GM13976 (cell line): ENCODE results near the gene TACC2.

ENCODE experiments used
- DNase-seq: peaks from one replicate; pipeline ENCODE4 v3.0.0; 2012; ENCODE audit warnings: low spot score
- in situ Hi-C: fragments of 300-500 bp; cut with MboI; formaldehyde crosslinking; loops from one replicate; pipeline ENCODE4 v1.12.0; 2022; ENCODE audit warnings: low sequenced_read_pairs, mixed read lengths, inconsistent platforms; ENCODE audit not compliant: unreplicated experiment
- TF ChIP-seq, protein P1 (sequence below): IDR thresholded peaks from 2 replicates; pipeline ENCODE4 v1.5.1; 2012; ENCODE audit warnings: borderline replicate concordance, mild to moderate bottlenecking; ENCODE audit not compliant: insufficient read depth; ENCODE audit errors: extremely low read depth, missing control alignments, control extremely low read depth

TACC2 gene

DNA sequence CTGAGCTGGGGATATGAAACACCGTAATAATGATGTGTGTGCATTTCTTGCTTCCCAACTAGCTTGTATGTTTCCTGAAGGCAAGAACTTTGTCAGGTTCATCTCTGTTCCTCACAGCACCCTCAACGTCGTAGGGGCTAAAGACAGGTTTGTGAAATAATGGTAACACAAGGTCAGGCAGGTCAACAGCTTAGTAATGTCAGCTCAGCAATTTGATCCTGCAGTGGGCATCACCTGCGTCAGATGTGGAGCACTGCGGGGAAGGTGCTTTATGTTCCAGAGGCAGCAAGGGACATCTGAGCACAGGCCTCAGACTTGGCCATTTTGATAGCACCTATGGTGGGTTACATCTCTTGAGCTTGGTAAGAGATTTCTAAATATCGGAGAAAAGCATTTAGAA, 230.4 kb downstream of the TACC2 start:
- in situ Hi-C loops: no loop called here
- TF ChIP-seq, protein P1, sequence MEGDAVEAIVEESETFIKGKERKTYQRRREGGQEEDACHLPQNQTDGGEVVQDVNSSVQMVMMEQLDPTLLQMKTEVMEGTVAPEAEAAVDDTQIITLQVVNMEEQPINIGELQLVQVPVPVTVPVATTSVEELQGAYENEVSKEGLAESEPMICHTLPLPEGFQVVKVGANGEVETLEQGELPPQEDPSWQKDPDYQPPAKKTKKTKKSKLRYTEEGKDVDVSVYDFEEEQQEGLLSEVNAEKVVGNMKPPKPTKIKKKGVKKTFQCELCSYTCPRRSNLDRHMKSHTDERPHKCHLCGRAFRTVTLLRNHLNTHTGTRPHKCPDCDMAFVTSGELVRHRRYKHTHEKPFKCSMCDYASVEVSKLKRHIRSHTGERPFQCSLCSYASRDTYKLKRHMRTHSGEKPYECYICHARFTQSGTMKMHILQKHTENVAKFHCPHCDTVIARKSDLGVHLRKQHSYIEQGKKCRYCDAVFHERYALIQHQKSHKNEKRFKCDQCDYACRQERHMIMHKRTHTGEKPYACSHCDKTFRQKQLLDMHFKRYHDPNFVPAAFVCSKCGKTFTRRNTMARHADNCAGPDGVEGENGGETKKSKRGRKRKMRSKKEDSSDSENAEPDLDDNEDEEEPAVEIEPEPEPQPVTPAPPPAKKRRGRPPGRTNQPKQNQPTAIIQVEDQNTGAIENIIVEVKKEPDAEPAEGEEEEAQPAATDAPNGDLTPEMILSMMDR: no peak
- no peak for DNase-seq

DNA sequence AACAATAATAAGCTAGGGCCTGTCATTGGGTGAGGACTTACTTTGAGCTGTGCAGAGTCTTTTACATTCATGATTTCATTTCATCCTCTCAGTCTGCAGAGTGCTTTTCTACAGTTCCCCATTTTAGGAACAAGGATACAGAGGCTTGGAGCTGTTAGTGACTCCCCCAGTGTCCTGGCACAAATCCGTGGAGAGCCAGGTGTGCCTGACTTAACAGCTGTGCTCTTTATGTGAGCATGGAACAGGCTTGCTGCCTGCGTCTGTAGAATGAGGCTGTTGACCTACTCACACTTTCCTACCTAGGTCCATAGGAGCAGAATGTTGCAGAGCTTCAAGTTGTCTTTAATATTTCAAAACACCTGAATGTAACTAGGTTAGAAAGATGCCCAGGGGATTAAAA, 231.8 kb downstream of the TACC2 start:
- DNase-seq: no peak
- in situ Hi-C loops: no loop called here
- TF ChIP-seq, protein P1: no peak

DNA sequence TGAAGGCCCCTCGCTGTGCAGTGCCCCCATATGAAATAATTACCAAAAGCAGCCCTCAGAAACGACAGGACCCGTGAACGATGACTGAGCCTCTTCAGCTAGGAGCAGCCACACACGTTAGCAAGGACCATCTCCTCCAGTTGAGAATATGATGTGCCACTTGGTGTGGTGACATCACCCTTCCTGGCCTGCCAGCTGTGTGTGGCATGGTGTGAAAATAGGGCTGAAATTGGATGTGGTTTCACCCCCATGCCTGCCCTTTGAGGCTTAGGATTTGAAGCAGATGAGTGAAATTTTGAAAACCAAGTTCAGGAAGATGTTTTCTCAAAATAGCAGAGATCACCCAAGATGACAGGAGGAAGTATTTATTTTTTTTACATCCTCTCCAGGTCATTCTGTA, 233.0 kb downstream of the TACC2 start:
- in situ Hi-C loops: no loop called here
- TF ChIP-seq, protein P1: no peak
- DNase-seq: no peak

DNA sequence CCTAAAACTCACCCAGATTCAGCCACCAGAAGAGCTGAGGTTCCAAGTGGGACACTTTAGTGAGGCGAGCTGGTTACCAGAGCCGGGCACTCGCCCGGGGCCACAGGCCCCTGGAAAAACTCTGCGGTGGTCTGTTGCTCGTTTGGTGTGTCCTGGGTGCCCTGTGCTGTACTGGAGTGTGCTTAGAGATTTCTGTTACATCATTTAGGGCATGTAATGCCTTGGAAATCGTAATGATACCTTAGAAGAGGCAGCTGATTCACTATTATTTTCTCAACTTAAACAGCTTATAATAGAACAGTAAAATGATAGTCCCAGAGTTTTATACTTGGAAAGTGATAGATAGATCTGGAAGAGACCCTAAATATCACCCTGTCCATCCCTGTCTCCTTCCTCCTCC, 233.7 kb downstream of the TACC2 start:
- no peak for DNase-seq
- TF ChIP-seq, protein P1: no peak
- in situ Hi-C loops: no loop called here

DNA sequence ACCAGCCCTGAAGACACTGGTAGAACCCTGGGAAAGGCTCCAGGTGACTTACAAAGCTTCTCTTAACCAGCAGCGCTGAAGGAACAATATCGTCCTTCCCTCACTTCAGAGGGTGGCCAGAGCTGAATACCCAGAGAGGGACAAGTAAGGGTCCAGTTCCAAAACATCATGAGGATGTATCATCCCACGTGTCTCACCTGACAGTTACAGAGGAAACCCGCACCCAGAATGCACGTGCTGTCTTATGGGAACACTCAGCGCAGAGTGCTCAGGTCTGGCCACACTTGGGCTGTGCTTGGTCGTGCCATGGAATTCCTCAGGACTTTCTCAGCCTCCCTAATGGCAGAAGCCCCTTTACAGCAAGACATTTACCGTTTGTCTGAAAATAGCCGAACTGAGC, 235.2 kb downstream of the TACC2 start:
- in situ Hi-C loops: no loop called here
- TF ChIP-seq, protein P1: no peak
- DNase-seq: no peak

DNA sequence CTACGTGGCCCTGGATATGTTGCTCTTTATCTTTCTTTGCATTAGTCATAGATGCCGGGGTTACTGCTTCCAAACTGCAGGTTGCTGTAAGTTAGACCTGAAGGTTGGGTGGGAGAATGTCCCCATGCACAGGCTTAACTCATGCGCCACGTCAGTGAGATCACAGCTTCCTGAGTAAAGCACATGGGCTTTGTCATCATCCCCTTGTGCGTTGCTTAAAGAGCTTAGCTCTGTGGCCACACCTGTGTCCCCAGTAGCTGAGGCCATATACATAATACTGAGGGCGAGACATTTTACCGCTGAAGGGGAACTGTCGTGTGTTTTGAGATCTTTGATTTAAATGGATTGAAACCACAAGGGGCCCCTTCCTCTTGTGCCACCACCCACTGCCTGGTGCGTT, 236.4 kb downstream of the TACC2 start:
- in situ Hi-C loops: no loop called here
- no peak for DNase-seq
- TF ChIP-seq, protein P1: no peak

DNA sequence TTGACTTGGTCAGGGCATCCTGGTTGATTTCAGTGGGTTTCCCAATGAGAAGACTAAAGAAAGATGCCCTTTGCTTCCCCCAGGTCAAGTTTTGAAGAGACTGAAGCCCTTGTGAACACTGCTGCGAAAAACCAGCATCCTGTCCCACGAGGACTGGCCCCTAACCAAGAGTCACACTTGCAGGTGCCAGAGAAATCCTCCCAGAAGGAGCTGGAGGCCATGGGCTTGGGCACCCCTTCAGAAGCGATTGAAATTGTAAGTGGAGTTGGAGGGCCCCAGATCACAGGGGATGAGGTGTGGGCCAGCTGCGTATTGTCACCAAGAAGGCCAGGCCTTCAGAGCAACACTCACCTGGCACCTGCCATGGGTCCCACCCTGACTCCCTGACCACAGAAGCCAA, 238.8 kb downstream of the TACC2 start:
- in situ Hi-C loops: no loop called here
- TF ChIP-seq, protein P1: no peak
- DNase-seq: no peak
